HEK293T (cell line): ENCODE measurements around the gene HK2.

Experiments used
- CTCF ChIA-PET: fragments of 350-600 bp; formaldehyde crosslinking; extraction: SDS; loops from one replicate; lab custom pipeline; 2021; ENCODE audit warnings: antibody characterized with exemption, inconsistent platforms; lab: Yijun Ruan, JAX
- POLR2A ChIA-PET: fragments of 350-600 bp; formaldehyde crosslinking; extraction: SDS; loops from one replicate; lab custom pipeline; 2020; ENCODE audit warnings: antibody characterized with exemption, inconsistent platforms; lab: Yijun Ruan, JAX
- DNase-seq: peaks from one replicate; pipeline ENCODE4 v3.0.0; 2012; ENCODE audit warnings: mixed read lengths; ENCODE audit errors: extremely low spot score
- ARNT ChIP-seq: fragments of 450-650 bp; IDR thresholded peaks from 2 replicates; pipeline ENCODE4 v1.6.1; 2017; ENCODE audit warnings: mild to moderate bottlenecking
- BHLHE40 ChIP-seq: fragments of 450-650 bp; IDR thresholded peaks from 2 replicates; pipeline ENCODE4 v1.6.1; 2016; ENCODE audit warnings: mild to moderate bottlenecking, moderate library complexity, borderline replicate concordance
- CTBP1 ChIP-seq: fragments of 450-650 bp; IDR thresholded peaks from 2 replicates; pipeline ENCODE4 v1.6.1; 2016; ENCODE audit warnings: borderline replicate concordance
- ELF4 ChIP-seq: fragments of 450-650 bp; IDR thresholded peaks from 2 replicates; pipeline ENCODE4 v1.6.1; 2017; ENCODE audit warnings: antibody characterized with exemption
- FOXA1 ChIP-seq: fragments of 450-650 bp; IDR thresholded peaks from 2 replicates; pipeline ENCODE4 v1.6.1; 2016; ENCODE audit warnings: mild to moderate bottlenecking
- FOXK2 ChIP-seq: fragments of 450-650 bp; IDR thresholded peaks from 2 replicates; pipeline ENCODE4 v1.6.1; 2016; ENCODE audit warnings: mild to moderate bottlenecking
- FOXM1 ChIP-seq: fragments of 450-650 bp; IDR thresholded peaks from 2 replicates; pipeline ENCODE4 v1.6.1; 2017; ENCODE audit warnings: mild to moderate bottlenecking, borderline replicate concordance
- HDGF ChIP-seq: fragments of 450-650 bp; IDR thresholded peaks from 2 replicates; pipeline ENCODE4 v1.6.1; 2017; ENCODE audit warnings: antibody characterized with exemption, borderline replicate concordance
- L3MBTL2 ChIP-seq: fragments of 450-650 bp; conservative IDR thresholded peaks from 2 replicates; pipeline ENCODE4 v1.6.1; 2016; ENCODE audit warnings: mild to moderate bottlenecking
- LEF1 ChIP-seq: fragments of 450-650 bp; IDR thresholded peaks from 2 replicates; pipeline ENCODE4 v1.6.1; 2017; ENCODE audit warnings: mild to moderate bottlenecking, borderline replicate concordance
- NFRKB ChIP-seq: fragments of 450-650 bp; IDR thresholded peaks from 2 replicates; pipeline ENCODE4 v1.6.1; 2016; ENCODE audit warnings: mild to moderate bottlenecking, moderate library complexity
- SP1 ChIP-seq: fragments of 450-650 bp; IDR thresholded peaks from 2 replicates; pipeline ENCODE4 v1.6.1; 2017
- SUZ12 ChIP-seq: fragments of 450-650 bp; IDR thresholded peaks from 2 replicates; pipeline ENCODE4 v1.6.1; 2016; ENCODE audit warnings: mild to moderate bottlenecking
- TARDBP ChIP-seq: fragments of 450-650 bp; IDR thresholded peaks from 2 replicates; pipeline ENCODE4 v1.6.1; 2016
- ZNF384 ChIP-seq: fragments of 450-650 bp; IDR thresholded peaks from 2 replicates; pipeline ENCODE4 v1.6.1; 2016
- TF ChIP-seq, protein P1 (sequence below): fragments of 450-650 bp; IDR thresholded peaks from 2 replicates; pipeline ENCODE4 v1.6.1; 2016

HK2 gene

GRCh38 chr2:74877376-74877775 is 43.4 kb downstream of the HK2 start:
- DNase-seq: no peak
- no peak for TF ChIP-seq ARNT
- TF ChIP-seq FOXK2: no peak
- TF ChIP-seq CTBP1: no peak
- no peak for TF ChIP-seq SUZ12
- TF ChIP-seq FOXA1: no peak
- TF ChIP-seq NFRKB: no peak
- TF ChIP-seq ZNF384: no peak
- TF ChIP-seq, protein P1, sequence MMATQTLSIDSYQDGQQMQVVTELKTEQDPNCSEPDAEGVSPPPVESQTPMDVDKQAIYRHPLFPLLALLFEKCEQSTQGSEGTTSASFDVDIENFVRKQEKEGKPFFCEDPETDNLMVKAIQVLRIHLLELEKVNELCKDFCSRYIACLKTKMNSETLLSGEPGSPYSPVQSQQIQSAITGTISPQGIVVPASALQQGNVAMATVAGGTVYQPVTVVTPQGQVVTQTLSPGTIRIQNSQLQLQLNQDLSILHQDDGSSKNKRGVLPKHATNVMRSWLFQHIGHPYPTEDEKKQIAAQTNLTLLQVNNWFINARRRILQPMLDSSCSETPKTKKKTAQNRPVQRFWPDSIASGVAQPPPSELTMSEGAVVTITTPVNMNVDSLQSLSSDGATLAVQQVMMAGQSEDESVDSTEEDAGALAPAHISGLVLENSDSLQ: no peak
- TF ChIP-seq LEF1: no peak
- no peak for TF ChIP-seq L3MBTL2
- no peak for TF ChIP-seq ELF4
- ChIA-PET POLR2A (no interaction called here), CTCF (interaction anchor here (0.5 to 4.2 kb wide), 7 partner anchors 22 to 190 kb away, joined by 3 to 19 read pairs (median 3); no protein-coding TSS in a partner anchor)

- no peak for TF ChIP-seq ELF4
- no peak for TF ChIP-seq ARNT
- ChIA-PET CTCF (interaction anchor here (0.5 to 4.2 kb wide), 5 partner anchors 30 to 190 kb away, joined by 3 to 19 read pairs (median 3); no protein-coding TSS in a partner anchor), POLR2A (no interaction called here)
- no peak for DNase-seq
Observed at GRCh38 chr2:74877781-74878433, 44.0 kb downstream of the HK2 start.

- POLR2A ChIA-PET: no interaction called here
- TF ChIP-seq BHLHE40: no peak
- TF ChIP-seq SP1: no peak
- no peak for TF ChIP-seq FOXK2
- TF ChIP-seq L3MBTL2: no peak
- TF ChIP-seq ARNT: no peak
- no peak for TF ChIP-seq ZNF384
- no peak for TF ChIP-seq FOXA1
- TF ChIP-seq SUZ12: no peak
- DNase-seq: no peak
- CTCF ChIA-PET: interaction anchor here (0.5 kb wide), 1 partner anchor 313 kb away, joined by 3 read pairs; no protein-coding TSS in a partner anchor
Observed at GRCh38 chr2:74878551-74878950, 44.6 kb downstream of the HK2 start.

DNA sequence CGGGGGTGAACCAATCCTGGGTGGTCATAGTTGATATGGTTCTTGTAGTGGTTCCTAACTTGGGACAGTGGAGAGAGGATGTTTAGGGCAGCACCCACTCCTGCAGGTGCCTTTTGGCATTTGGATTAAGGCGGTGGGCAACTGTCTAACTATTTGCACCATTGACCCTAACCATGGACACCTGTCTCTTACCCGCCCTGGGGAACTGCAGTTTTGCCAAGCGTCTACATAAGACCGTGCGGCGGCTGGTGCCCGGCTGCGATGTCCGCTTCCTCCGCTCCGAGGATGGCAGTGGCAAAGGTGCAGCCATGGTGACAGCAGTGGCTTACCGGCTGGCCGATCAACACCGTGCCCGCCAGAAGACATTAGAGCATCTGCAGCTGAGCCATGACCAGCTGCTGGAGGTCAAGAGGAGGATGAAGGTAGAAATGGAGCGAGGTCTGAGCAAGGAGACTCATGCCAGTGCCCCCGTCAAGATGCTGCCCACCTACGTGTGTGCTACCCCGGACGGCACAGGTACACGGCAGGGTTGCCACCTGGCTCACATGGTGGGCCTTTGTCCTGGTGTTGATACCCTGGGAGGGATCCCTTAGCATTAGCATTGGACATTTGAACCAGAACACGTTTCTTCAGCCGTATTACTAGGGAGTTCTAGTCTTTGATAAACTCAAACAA is 46.3 kb downstream of the HK2 start:
- ChIA-PET CTCF (interaction anchor here (0.7 kb wide), 1 partner anchor 730 kb away, joined by 3 read pairs; no protein-coding TSS in a partner anchor), POLR2A (no interaction called here)
- TF ChIP-seq CTBP1 (no peak), HDGF (no peak), BHLHE40 (no peak), SUZ12 (no peak), FOXK2 (no peak), ZNF384 (no peak), LEF1 (no peak), ARNT (no peak), FOXA1 (no peak), TARDBP (no peak), SP1 (no peak)
- DNase-seq: no peak

DNA sequence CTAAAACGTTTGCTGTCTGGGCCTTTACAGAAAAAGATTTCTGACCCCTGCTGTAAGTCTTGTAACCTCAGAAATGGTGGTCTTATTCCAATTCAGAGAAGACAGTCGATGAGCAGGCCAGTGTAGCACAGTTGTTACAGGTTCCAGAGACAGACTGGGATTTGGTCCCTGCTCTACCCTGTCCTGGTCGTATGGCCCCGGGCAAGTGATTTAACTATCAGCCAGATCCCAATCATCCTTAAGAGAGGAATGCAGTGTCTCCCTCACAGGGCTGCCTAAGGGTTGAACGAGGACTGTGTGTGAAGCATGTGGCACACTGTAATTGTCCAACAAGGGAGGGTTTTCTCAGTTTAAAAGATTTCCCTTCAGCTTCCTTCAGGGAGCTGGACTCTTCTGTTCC is 47.2 kb downstream of the HK2 start:
- no peak for DNase-seq
- CTCF ChIA-PET: no interaction called here
- no peak for TF ChIP-seq NFRKB
- no peak for TF ChIP-seq SUZ12
- TF ChIP-seq ZNF384: no peak
- no peak for TF ChIP-seq SP1
- no peak for TF ChIP-seq HDGF
- no peak for TF ChIP-seq LEF1
- TF ChIP-seq FOXA1: no peak
- no peak for TF ChIP-seq FOXM1
- no peak for TF ChIP-seq CTBP1
- no peak for TF ChIP-seq FOXK2
- no peak for TF ChIP-seq L3MBTL2
- POLR2A ChIA-PET: no interaction called here

DNA sequence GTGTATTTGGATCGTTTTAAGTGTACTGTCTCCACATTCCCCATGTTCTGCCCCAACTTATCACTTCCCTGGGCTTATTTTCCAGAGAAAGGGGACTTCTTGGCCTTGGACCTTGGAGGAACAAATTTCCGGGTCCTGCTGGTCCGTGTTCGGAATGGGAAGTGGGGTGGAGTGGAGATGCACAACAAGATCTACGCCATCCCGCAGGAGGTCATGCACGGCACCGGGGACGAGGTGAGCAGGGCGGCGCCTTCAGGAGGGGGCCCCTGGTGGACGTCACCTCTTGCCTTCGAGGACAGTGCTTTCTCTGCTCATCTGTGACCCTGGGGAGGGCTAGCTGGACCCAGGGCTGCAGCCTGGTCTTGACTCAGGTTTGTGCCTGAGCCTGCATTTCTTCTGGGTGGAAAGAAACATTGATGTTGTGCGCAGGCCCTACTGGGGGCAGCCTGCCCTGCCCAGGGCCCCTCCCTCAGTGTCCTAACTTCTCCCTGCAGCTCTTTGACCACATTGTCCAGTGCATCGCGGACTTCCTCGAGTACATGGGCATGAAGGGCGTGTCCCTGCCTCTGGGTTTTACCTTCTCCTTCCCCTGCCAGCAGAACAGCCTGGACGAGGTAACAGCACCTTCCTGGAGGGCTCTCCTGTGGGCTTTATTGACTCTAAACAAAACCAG is 47.8 kb downstream of the HK2 start:
- no peak for DNase-seq
- ChIA-PET POLR2A (no interaction called here), CTCF (no interaction called here)
- TF ChIP-seq BHLHE40: no peak
- TF ChIP-seq SP1: no peak
- no peak for TF ChIP-seq NFRKB
- no peak for TF ChIP-seq L3MBTL2
- no peak for TF ChIP-seq ELF4
- TF ChIP-seq SUZ12: no peak
- TF ChIP-seq TARDBP: no peak
- TF ChIP-seq CTBP1: no peak
- TF ChIP-seq FOXM1: no peak
- TF ChIP-seq, protein P1: no peak
- no peak for TF ChIP-seq FOXK2
- no peak for TF ChIP-seq ARNT
- TF ChIP-seq HDGF: no peak
- TF ChIP-seq FOXA1: no peak
- no peak for TF ChIP-seq LEF1
- no peak for TF ChIP-seq ZNF384
